PC-9 (cell line): Measurements from ENCODE around the gene TRIM58.

Experiments used
- CTCF ChIP-seq: fragments of 200-600 bp; sonication (generic); conservative IDR thresholded peaks from 2 replicates; pipeline ENCODE4 v1.6.1; 2017; ENCODE audit warnings: mixed run types, antibody characterized with exemption, mild to moderate bottlenecking, moderate library complexity
- EZH2 ChIP-seq: fragments of 200-600 bp; sonication (generic); IDR thresholded peaks from 2 replicates; pipeline ENCODE4 v1.8.0; 2017; ENCODE audit warnings: antibody characterized with exemption, low read depth

- TF ChIP-seq CTCF (no peak), EZH2 (no peak)
These were observed 11.8 kb upstream of the TRIM58 start for GRCh38 chr1:247845011-247845692.
